C4-2B (cell line): ENCODE data around the gene ITPKC.

ENCODE experiments used
- H3K27ac ChIP-seq: fragments of 450-650 bp; 2 replicates; pipeline ENCODE4 v1.5.1; 2017
- ZFX ChIP-seq: fragments of 450-650 bp; IDR thresholded peaks from 2 replicates; pipeline ENCODE4 v1.6.1; 2017
- TF ChIP-seq, protein P1 (sequence below): fragments of 450-650 bp; conservative IDR thresholded peaks from 2 replicates; pipeline ENCODE4 v1.5.1; 2017; ENCODE audit warnings: mild to moderate bottlenecking

The ITPKC gene

DNA sequence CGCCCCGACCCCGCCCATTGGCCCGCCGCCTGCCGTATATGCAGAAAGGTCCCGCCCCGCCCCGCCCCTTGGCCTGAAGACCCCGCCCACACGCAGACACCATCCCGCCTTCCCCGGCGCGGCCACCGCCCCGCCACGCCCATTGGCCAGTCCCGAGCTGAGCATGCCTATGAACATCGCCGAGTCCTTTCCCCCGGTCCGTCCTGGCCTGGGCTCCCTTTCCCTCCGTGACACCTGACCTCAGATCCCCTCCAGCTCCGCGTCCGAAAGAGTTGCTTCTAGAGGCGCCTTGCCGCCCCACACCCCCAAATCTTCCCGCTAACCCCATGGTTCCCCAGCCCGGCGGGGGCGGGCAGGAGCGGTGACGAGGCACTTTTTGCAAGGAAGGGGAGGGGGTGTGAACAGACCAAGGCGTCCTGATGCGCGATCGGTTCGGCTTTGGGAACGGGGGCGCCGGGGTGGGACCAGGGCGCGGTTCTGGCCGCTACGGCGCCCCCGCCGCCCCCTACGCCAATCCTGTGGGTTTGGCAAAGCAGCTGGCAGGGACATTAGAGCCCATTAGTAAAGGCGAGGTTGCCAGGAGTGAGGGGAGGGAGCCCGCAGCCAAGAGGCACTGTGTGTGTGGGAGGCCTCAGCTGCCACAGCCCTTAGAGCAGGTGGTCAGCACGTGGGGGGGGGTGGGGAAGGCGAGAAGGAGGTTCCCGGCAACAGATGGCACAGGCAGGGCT is 26.1 kb upstream of the ITPKC start:
- H3K27ac ChIP-seq: peak overlapping the region; percentile 86
- TF ChIP-seq, protein P1, sequence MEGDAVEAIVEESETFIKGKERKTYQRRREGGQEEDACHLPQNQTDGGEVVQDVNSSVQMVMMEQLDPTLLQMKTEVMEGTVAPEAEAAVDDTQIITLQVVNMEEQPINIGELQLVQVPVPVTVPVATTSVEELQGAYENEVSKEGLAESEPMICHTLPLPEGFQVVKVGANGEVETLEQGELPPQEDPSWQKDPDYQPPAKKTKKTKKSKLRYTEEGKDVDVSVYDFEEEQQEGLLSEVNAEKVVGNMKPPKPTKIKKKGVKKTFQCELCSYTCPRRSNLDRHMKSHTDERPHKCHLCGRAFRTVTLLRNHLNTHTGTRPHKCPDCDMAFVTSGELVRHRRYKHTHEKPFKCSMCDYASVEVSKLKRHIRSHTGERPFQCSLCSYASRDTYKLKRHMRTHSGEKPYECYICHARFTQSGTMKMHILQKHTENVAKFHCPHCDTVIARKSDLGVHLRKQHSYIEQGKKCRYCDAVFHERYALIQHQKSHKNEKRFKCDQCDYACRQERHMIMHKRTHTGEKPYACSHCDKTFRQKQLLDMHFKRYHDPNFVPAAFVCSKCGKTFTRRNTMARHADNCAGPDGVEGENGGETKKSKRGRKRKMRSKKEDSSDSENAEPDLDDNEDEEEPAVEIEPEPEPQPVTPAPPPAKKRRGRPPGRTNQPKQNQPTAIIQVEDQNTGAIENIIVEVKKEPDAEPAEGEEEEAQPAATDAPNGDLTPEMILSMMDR: no peak
- no peak for TF ChIP-seq ZFX

DNA sequence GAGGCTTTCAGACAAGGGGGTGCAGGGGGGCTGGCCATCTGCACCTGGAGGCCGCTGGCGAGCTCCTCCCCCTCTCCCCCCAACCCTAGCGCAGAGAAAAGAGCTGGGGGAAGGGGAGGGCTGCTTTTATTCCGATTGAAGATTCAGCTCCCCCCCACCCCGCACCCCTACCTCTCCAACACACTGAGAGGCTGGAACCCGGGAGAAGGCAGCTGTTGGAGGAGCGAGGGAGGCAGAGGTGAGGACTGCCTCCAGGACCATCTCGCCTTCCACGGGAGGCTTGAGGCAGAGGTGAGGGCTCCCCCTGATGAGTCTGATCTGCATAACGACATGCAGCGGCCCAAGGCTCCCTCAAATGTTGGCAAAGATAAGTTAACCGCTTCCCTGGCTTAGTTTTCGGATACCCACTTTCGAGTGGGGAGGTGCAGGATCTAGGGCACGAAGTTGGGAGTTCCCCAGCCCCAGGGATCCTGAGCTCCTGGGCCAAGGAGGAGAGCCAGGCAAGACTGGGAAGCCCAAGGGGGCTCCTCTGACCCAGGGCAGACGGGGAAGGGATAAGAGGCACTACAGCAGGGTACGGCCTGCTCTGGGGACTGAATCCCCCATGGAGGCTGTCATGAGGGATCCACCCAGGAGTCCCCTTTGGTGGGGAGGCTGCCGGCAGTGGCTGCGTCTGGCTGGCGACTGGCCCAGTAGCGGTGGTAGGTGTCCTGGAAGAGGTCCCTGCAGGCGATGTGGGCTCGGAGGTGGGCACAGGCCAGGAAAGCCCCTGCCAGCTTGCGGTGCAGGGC is 25.3 kb upstream of the ITPKC start:
- peak overlapping the region; percentile 86 for H3K27ac ChIP-seq
- TF ChIP-seq, protein P1: no peak
- no peak for TF ChIP-seq ZFX

DNA sequence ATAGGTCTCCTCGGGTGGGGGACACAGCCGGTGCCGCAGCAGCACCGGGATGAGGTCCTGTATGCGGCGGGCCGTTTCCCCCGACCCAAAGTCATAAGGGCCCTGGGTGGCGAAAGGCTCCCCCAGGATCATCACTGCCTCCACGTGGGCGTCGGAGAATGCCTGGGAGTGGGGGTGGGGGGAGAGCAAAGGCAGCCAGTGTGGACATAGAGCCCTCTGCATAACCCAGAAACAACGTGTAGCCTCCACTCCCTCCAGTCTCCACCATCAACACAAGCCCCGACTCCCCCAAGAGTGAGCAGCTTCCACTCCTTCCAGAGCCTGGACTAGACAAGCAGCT is 24.7 kb upstream of the ITPKC start:
- H3K27ac ChIP-seq: peak overlapping the region; percentile 86; the same call in 1 of the 2 replicates
- no peak for TF ChIP-seq ZFX
- TF ChIP-seq, protein P1: no peak

DNA sequence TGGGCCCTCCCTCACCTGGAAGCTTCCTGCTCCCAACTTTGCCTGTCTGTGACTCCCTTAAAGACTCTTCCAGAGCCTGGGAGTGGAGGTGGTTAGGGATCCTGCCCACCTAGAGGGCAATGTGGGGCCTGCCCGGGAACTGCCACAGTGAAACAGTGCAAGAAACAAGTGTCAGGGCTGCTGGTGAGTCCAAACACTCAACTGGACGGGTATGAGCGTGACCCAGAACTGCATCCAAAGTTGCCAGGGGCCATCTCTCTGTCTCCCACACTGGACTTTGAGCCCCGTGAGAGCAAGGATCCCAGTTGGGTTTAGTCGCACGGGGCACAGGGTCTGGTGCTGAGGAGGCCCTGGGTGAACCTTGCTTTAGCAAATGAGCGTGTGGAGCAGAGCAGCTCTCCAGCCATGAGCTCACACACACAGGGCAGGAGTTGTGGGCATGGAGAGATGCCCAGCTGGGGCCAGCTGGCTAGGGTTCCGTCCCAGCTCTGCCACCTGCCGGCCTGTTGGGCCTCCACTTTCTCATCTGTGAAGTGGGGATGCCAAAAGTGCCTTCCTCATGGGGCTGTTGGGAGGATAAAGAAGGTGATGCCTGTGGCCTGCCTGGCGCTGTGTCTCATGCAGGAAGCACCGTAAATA is 23.6 kb upstream of the ITPKC start:
- H3K27ac ChIP-seq: no peak overlapping the region
- no peak for TF ChIP-seq ZFX
- TF ChIP-seq, protein P1: no peak

DNA sequence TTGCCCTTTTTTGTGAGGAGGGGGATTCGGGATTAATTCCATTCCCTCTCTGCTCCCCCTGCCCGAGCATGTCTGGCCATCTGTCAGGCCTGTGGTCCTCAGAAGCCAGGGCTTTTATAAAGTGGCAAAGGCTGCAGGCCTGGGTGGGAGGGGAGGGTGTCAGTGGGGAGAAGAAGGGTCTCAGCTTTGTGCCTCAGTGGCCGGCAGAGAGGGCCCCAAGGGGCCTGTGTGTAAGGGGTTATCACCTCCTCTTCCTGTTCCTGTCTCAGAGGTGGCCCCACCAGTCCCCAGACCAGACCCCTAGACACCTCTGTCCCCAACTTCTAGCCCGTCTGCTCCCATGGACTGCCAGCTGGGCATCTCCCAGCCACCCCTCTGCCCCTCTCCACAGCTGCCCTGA is 23.0 kb upstream of the ITPKC start:
- TF ChIP-seq, protein P1: no peak
- TF ChIP-seq ZFX: no peak
- H3K27ac ChIP-seq: no peak overlapping the region

- TF ChIP-seq, protein P1: no peak
- TF ChIP-seq ZFX: no peak
- no peak overlapping the region for H3K27ac ChIP-seq
These were observed 21.0 kb upstream of the ITPKC start for GRCh38 chr19:40695881-40696280.

GRCh38 chr19:40697007-40697406 is 19.9 kb upstream of the ITPKC start:
- no peak for TF ChIP-seq ZFX
- TF ChIP-seq, protein P1: no peak
- H3K27ac ChIP-seq: no peak overlapping the region
